Lung (tissue), 12 donors: ENCODE data around the gene UTP4. TPM values are rescaled to one million over a fixed set of nuclear protein-coding genes. Genes with fewer than 3 reads are reported as not detected.

Experiments
- ATAC-seq: fragments of 200-7000 bp; cut with Tn5 transposase; one replicate; pipeline ENCODE4 v1.9.1; 2020; ENCODE audit warnings: moderate number of reproducible peaks; ENCODE audit not compliant: insufficient read depth, low FRiP score
- DNase-seq, 3 donors: peaks; one replicate each; pipeline ENCODE4 v3.0.0-alpha.2; 2013 to 2017
- H3K27ac ChIP-seq, 2 donors: one replicate each; pipeline ENCODE4 v1.5.1; 2013; ENCODE audit warnings: mild to moderate bottlenecking in 2 of 2, moderate library complexity in 2 of 2, control low read depth in 1 of 2, inconsistent platforms in 1 of 2, low read depth in 1 of 2, low read length in 1 of 2
- H3K27me3 ChIP-seq, 3 donors: one replicate each; pipeline ENCODE4 v1.5.1; 2013; ENCODE audit warnings: low read length in 2 of 3; ENCODE audit not compliant: control insufficient read depth in 3 of 3, insufficient read depth in 3 of 3
- H3K36me3 ChIP-seq, 4 donors: one replicate each; pipeline ENCODE4 v1.5.1; 2013; ENCODE audit warnings: low read length in 4 of 4, mild to moderate bottlenecking in 1 of 4, moderate library complexity in 1 of 4; ENCODE audit not compliant: control insufficient read depth in 4 of 4, insufficient read depth in 4 of 4
- H3K4me1 ChIP-seq, 5 donors: one replicate each; pipeline ENCODE4 v1.5.1; 2013; ENCODE audit warnings: low read length in 5 of 5, mild to moderate bottlenecking in 2 of 5, moderate library complexity in 1 of 5; ENCODE audit not compliant: control insufficient read depth in 5 of 5, insufficient read depth in 5 of 5
- H3K4me3 ChIP-seq: one replicate; pipeline ENCODE4 v1.5.1; 2013; ENCODE audit warnings: mild to moderate bottlenecking, control low read depth, moderate library complexity
- H3K9ac ChIP-seq, 2 donors: one replicate each; pipeline ENCODE4 v1.5.1; 2013; ENCODE audit warnings: low read length in 2 of 2, control low read depth in 1 of 2; ENCODE audit not compliant: insufficient read depth in 1 of 2
- H3K9me3 ChIP-seq, 4 donors: one replicate each; pipeline ENCODE4 v1.5.1; 2013; ENCODE audit warnings: low read length in 3 of 4, mild to moderate bottlenecking in 1 of 4, moderate library complexity in 1 of 4; ENCODE audit not compliant: control insufficient read depth in 4 of 4, insufficient read depth in 3 of 4
- CTCF ChIP-seq: IDR thresholded peaks from 2 replicates; pipeline ENCODE4 v1.5.1; 2012; ENCODE audit warnings: mild to moderate bottlenecking; ENCODE audit errors: control extremely low read depth, extremely low read depth
- WGBS, 2 donors: extraction: QIAGEN DNeasy Blood & Tissue Kit; methylation state at CpG; one replicate each; pipeline ENCODE4 v1.1.7; 2013; 5-methylcytosine and 5-hydroxymethylcytosine counted together
- polyA plus RNA-seq, 2 donors: library from polyadenylated mRNA; stranded (reverse); fragments of 200-250 nt; gene quantifications; one replicate each; pipeline ENCODE4 v1.2.1, GENCODE V29; 2013
- total RNA-seq, 2 donors: library from RNA; depleted of rRNA in 1 of 2; stranded (reverse); fragments of >200 nt in 1 of 2; gene quantifications; one replicate each; pipeline ENCODE4 v1.2.1, GENCODE V29; 2014 to 2021
- donor health status: control.
- donor health status: control.
- donor health status: Bipolar disorder and iron deficiency.
- donor health status: healthy.
- donor health status: DM: yes; HTN: yes; CAD: no.

Gene UTP4
- total and polyA plus RNA-seq, 4 donors = 18.1 to 34.5 (median 26.0) TPM

- WGBS, 2 donors = 73 to 78% methylated on average over 6 of the region's 6 CpGs
- ATAC-seq = no peak
- H3K4me3 ChIP-seq = no peak overlapping the region
- TF ChIP-seq CTCF = no peak
- H3K4me1 ChIP-seq = peaks cover 0 to 22% (median 6%) of the 10 kb centered on the region in 5 donors
- DNase-seq = no peak
- peaks cover 0 to 33% (median 16%) of the 10 kb centered on the region in 4 donors for H3K36me3 ChIP-seq
- H3K9ac ChIP-seq = no peak overlapping the region
- H3K9me3 ChIP-seq = no peaks in the 10 kb centered on the region
- no peak overlapping the region for H3K27ac ChIP-seq
- H3K27me3 ChIP-seq = peaks cover 0 to 18% (median 8%) of the 10 kb centered on the region in 3 donors
These were observed 21.1 kb upstream of the UTP4 start for GRCh38 chr16:69111216-69111875.

GRCh38 chr16:69111876-69112230 lies 20.6 kb upstream of the UTP4 start:
- WGBS, 2 donors = 74 to 90% methylated on average over 5 of the region's 5 CpGs
- Histone ChIP-seq H3K9ac (no peak overlapping the region), H3K27me3 (peaks cover 0 to 16% (median 8%) of the 10 kb centered on the region in 3 donors), H3K4me3 (no peak overlapping the region), H3K9me3 (no peaks in the 10 kb centered on the region), H3K4me1 (peaks cover 0 to 22% (median 6%) of the 10 kb centered on the region in 5 donors), H3K36me3 (peaks cover 0 to 33% (median 18%) of the 10 kb centered on the region in 4 donors), H3K27ac (no peak overlapping the region)
- ATAC-seq = no peak
- no peak for DNase-seq
- TF ChIP-seq CTCF = no peak

GRCh38 chr16:69112285-69113129 lies 19.9 kb upstream of the UTP4 start:
- peaks cover 0 to 33% (median 20%) of the 10 kb centered on the region in 4 donors for H3K36me3 ChIP-seq
- 45 to 51% methylated on average over 6 of the region's 6 CpGs for WGBS, 2 donors
- no peak overlapping the region for H3K9ac ChIP-seq
- H3K9me3 ChIP-seq = no peaks in the 10 kb centered on the region
- peaks cover 0 to 16% (median 8%) of the 10 kb centered on the region in 3 donors for H3K27me3 ChIP-seq
- H3K4me1 ChIP-seq = peaks cover 0 to 16% (median under 1%) of the 10 kb centered on the region in 5 donors
- TF ChIP-seq CTCF = no peak
- H3K4me3 ChIP-seq = no peak overlapping the region
- ATAC-seq (peak; percentile 55), DNase-seq (peak in 1 of 3 donors; percentile 50)
- H3K27ac ChIP-seq = no peak overlapping the region
